ENCODE measurements around the gene GPATCH2L.

The GPATCH2L gene

DNA sequence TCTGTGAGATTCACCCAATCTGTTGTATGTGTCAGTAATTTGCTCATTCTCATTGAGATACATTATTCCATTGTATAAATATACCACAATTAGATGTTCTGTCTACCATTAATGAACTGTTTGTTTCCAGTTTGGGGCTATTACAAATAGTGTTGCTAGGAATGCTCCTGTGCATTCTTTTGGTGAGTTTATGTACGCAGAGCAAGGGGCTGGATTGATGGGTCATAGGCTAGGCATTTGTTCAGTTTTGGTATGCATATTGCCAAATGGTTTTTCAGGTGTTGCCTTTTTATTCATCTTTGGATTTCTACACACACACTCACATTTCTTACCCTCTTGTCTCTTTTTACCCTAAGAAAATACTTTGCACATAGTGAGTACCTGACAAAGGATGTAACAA, 93.4 kb downstream of the GPATCH2L start:
- no peaks in the 10 kb centered on the region for H3K4me1 ChIP-seq (ENCODE audit: insufficient read depth, insufficient read length)
- H3K9ac ChIP-seq (ENCODE audit: insufficient read length, low read depth), result no peak overlapping the region
- H3K4me3 ChIP-seq (ENCODE audit: insufficient read length, low read depth), result no peak overlapping the region
- H3K9me3 ChIP-seq (ENCODE audit: insufficient read depth, low read length), result no peaks in the 10 kb centered on the region
- H3K27me3 ChIP-seq (ENCODE audit: insufficient read depth, insufficient read length), result no peaks in the 10 kb centered on the region
- no peaks in the 10 kb centered on the region for H3K36me3 ChIP-seq (ENCODE audit: insufficient read depth, insufficient read length, low read length)
- no peak for DNase-seq (ENCODE audit: low read depth, low spot score)
- TF ChIP-seq SUZ12 (IDR thresholded peaks at IDR 0.05; ENCODE audit: extremely low read depth, insufficient read depth, insufficient read length), result no peak
- no peak for TF ChIP-seq ZNF274 (IDR thresholded peaks at IDR 0.05; ENCODE audit: low read depth, low read length)
- no peak for TF ChIP-seq YY1 (IDR thresholded peaks at IDR 0.05; ENCODE audit: insufficient read depth, insufficient read length)

DNA sequence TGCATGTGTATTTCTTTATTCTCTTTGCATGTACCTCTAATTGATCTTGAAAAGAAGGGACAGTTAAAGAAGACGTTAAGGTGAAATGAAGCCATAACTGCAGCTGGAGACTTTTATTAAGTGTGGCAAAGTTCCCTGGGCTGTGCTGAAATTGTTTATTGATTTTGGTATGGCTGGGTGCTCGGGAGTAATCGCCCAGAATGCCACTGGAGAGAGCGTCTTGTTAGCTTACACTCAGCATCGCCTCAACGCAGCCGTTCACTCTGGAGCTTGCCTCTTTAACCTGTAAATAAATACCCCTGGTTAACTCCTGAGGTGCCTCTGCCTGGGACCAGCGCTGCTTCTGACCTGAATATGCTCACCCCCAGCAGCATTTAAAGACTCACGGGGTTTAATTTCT, 98.6 kb downstream of the GPATCH2L start:
- TF ChIP-seq SUZ12 (IDR thresholded peaks at IDR 0.05; ENCODE audit: extremely low read depth, insufficient read depth, insufficient read length) (no peak), YY1 (IDR thresholded peaks at IDR 0.05; ENCODE audit: insufficient read depth, insufficient read length) (no peak)
- no peak for DNase-seq (ENCODE audit: low read depth, low spot score)

DNA sequence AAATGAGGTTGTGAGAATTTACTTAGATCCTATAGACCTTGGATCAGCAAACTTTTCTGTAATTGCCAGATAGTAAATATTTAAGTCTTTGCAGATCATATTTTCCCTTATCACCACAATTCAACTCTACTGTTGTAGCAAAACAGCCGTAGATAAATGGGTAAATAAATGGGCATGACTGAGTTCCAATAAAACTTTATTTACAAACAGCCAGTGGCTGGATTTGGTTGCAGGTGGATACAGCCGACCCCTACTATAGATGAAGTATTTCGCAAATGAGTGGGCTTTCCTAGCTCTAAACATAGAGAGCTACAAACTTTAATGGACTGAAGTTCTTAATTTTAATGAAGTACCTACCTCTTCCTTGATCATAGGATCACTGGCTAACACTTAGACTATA, 100.7 kb downstream of the GPATCH2L start:
- Histone ChIP-seq H3K9me3 (ENCODE audit: insufficient read depth, low read length) (no peaks in the 10 kb centered on the region), H3K4me3 (ENCODE audit: insufficient read length, low read depth) (no peak overlapping the region)

More for the DNA sequence above, 98.6 kb downstream of the GPATCH2L start:
- Histone ChIP-seq H3K27me3 (ENCODE audit: insufficient read depth, insufficient read length) (no peaks in the 10 kb centered on the region), H3K9me3 (ENCODE audit: insufficient read depth, low read length) (no peaks in the 10 kb centered on the region), H3K4me1 (ENCODE audit: insufficient read depth, insufficient read length) (no peaks in the 10 kb centered on the region), H3K9ac (ENCODE audit: insufficient read length, low read depth) (no peak overlapping the region), H3K4me3 (ENCODE audit: insufficient read length, low read depth) (no peak overlapping the region), H3K36me3 (ENCODE audit: insufficient read depth, insufficient read length, low read length) (no peaks in the 10 kb centered on the region)

DNA sequence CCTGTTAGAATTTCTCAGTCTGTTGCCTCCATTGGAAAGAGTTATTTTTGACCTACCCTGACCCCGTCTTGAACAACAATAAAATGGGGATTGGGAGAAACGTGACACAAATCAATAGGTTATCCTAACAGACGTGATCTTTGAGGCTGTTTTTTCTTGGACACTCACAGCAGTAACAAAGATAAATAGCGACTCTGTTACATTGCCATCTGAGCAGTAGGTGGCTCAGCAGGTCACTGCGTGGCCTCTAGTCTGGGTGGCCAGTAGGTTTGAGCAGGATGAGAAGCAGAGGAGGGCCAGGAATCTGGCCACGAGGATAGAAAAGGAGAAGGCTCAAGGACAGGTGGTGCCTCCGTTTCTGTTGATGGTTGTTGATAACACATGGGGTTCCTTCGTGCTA, 101.4 kb downstream of the GPATCH2L start:
- H3K27me3 ChIP-seq (ENCODE audit: insufficient read depth, insufficient read length), result no peaks in the 10 kb centered on the region
- H3K4me1 ChIP-seq (ENCODE audit: insufficient read depth, insufficient read length), result no peaks in the 10 kb centered on the region
- no peak overlapping the region for H3K9ac ChIP-seq (ENCODE audit: insufficient read length, low read depth)
- no peaks in the 10 kb centered on the region for H3K9me3 ChIP-seq (ENCODE audit: insufficient read depth, low read length)
- TF ChIP-seq SUZ12 (IDR thresholded peaks at IDR 0.05; ENCODE audit: extremely low read depth, insufficient read depth, insufficient read length) (no peak), YY1 (IDR thresholded peaks at IDR 0.05; ENCODE audit: insufficient read depth, insufficient read length) (no peak), ZNF274 (IDR thresholded peaks at IDR 0.05; ENCODE audit: low read depth, low read length) (no peak)
- no peak for DNase-seq (ENCODE audit: low read depth, low spot score)
- no peak overlapping the region for H3K4me3 ChIP-seq (ENCODE audit: insufficient read length, low read depth)
- H3K36me3 ChIP-seq (ENCODE audit: insufficient read depth, insufficient read length, low read length), result no peaks in the 10 kb centered on the region

More for the DNA sequence above, 100.7 kb downstream of the GPATCH2L start:
- DNase-seq (ENCODE audit: low read depth, low spot score), result no peak
- TF ChIP-seq ZNF274 (IDR thresholded peaks at IDR 0.05; ENCODE audit: low read depth, low read length), result no peak
- no peak for TF ChIP-seq YY1 (IDR thresholded peaks at IDR 0.05; ENCODE audit: insufficient read depth, insufficient read length)
- no peak for TF ChIP-seq SUZ12 (IDR thresholded peaks at IDR 0.05; ENCODE audit: extremely low read depth, insufficient read depth, insufficient read length)
- Histone ChIP-seq H3K9ac (ENCODE audit: insufficient read length, low read depth) (no peak overlapping the region), H3K27me3 (ENCODE audit: insufficient read depth, insufficient read length) (no peaks in the 10 kb centered on the region), H3K36me3 (ENCODE audit: insufficient read depth, insufficient read length, low read length) (no peaks in the 10 kb centered on the region), H3K4me1 (ENCODE audit: insufficient read depth, insufficient read length) (no peaks in the 10 kb centered on the region)

DNA sequence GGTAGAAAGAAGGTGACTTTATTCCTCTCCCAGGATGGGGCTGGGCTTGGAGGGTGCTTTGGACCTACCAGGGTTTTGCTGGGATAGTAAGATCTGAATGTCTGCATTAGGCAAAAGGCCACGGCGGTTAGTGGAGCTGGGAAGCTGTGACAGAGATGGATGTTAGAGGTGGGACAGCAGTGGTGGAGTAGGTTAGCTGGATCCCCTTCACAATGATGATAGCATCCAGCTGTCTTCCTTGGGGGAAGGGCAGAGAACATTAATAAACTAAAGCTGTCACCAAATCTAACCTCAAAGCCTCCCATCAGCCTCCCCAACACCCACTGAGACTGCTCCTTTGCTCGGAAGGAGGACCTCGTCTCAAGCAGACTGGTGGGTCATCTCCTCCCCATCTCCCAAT, 104.8 kb downstream of the GPATCH2L start:
- no peak overlapping the region for H3K4me3 ChIP-seq (ENCODE audit: insufficient read length, low read depth)
- H3K36me3 ChIP-seq (ENCODE audit: insufficient read depth, insufficient read length, low read length), result no peaks in the 10 kb centered on the region
- H3K27me3 ChIP-seq (ENCODE audit: insufficient read depth, insufficient read length), result no peaks in the 10 kb centered on the region
- TF ChIP-seq SUZ12 (IDR thresholded peaks at IDR 0.05; ENCODE audit: extremely low read depth, insufficient read depth, insufficient read length), result no peak
- no peak for TF ChIP-seq ZNF274 (IDR thresholded peaks at IDR 0.05; ENCODE audit: low read depth, low read length)
- TF ChIP-seq YY1 (IDR thresholded peaks at IDR 0.05; ENCODE audit: insufficient read depth, insufficient read length), result no peak
- H3K9me3 ChIP-seq (ENCODE audit: insufficient read depth, low read length), result no peaks in the 10 kb centered on the region
- DNase-seq (ENCODE audit: low read depth, low spot score), result no peak
- no peaks in the 10 kb centered on the region for H3K4me1 ChIP-seq (ENCODE audit: insufficient read depth, insufficient read length)
- H3K9ac ChIP-seq (ENCODE audit: insufficient read length, low read depth), result no peak overlapping the region

DNA sequence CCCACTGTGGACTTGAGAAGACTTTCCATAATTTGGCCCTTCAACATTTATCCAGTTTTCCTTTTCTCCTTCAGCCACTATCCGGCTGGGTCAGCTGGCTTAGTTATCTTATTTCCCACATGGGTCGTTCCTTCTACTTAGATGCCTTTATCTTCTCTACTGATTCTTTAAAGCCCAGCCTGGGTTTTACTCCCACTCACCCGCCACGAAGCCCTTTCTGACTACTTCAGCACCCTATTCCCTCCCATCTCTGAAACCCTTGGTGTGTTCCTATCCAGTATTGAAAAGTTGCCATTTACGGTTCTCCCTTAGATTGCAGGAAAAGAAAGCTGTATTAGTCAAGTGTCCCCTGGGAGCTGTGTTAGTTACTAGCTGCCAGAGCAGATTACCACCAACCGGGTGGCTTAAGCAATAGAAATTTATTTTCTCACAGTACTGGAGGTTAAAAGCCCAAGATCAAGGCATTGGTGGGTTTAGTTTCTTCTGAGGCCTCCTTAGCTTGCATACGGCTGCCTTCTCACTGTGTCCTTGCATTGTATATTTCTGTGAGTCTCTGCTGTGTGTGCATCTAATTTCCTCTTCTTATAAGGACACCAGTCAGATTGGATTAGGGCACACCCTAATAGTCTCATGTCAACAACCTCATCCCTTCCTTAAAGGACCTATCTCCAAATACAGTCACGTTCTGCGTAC, 105.5 kb downstream of the GPATCH2L start:
- Histone ChIP-seq H3K27me3 (ENCODE audit: insufficient read depth, insufficient read length) (no peaks in the 10 kb centered on the region), H3K4me3 (ENCODE audit: insufficient read length, low read depth) (no peak overlapping the region), H3K9ac (ENCODE audit: insufficient read length, low read depth) (no peak overlapping the region), H3K36me3 (ENCODE audit: insufficient read depth, insufficient read length, low read length) (no peaks in the 10 kb centered on the region), H3K9me3 (ENCODE audit: insufficient read depth, low read length) (no peaks in the 10 kb centered on the region), H3K4me1 (ENCODE audit: insufficient read depth, insufficient read length) (no peaks in the 10 kb centered on the region)
- TF ChIP-seq YY1 (IDR thresholded peaks at IDR 0.05; ENCODE audit: insufficient read depth, insufficient read length), result no peak
- TF ChIP-seq SUZ12 (IDR thresholded peaks at IDR 0.05; ENCODE audit: extremely low read depth, insufficient read depth, insufficient read length), result no peak
- TF ChIP-seq ZNF274 (IDR thresholded peaks at IDR 0.05; ENCODE audit: low read depth, low read length), result no peak
- no peak for DNase-seq (ENCODE audit: low read depth, low spot score)

DNA sequence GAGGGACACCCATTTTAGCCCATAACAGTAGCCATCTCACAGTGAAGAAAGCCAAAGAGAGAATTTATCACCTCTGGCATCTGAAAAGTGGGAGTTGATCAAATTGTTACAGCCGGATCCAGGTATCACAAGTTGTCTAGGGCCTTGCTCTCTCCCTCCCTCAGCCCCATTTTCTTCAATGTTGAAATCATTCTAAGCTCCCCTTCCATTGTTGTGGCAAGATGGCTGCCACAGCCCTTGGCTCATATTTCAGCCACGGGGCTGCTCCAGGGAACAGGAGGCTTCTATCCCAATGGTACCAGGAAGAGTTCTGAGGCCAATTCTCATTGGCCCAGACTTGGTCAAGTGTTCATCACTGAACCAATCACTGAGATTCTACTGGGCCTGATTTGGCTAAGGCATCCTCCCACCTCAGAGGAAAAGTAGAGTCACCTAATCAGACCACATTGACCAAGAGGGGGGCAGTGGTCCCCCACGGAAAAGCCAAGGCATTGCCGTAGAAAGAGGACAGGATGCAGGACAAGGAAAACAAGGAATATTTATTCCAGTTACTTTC, 106.2 kb downstream of the GPATCH2L start:
- no peak for DNase-seq (ENCODE audit: low read depth, low spot score)
- Histone ChIP-seq H3K9ac (ENCODE audit: insufficient read length, low read depth) (no peak overlapping the region), H3K4me3 (ENCODE audit: insufficient read length, low read depth) (no peak overlapping the region), H3K9me3 (ENCODE audit: insufficient read depth, low read length) (no peaks in the 10 kb centered on the region), H3K4me1 (ENCODE audit: insufficient read depth, insufficient read length) (no peaks in the 10 kb centered on the region), H3K36me3 (ENCODE audit: insufficient read depth, insufficient read length, low read length) (no peaks in the 10 kb centered on the region), H3K27me3 (ENCODE audit: insufficient read depth, insufficient read length) (no peaks in the 10 kb centered on the region)
- TF ChIP-seq SUZ12 (IDR thresholded peaks at IDR 0.05; ENCODE audit: extremely low read depth, insufficient read depth, insufficient read length) (no peak), YY1 (IDR thresholded peaks at IDR 0.05; ENCODE audit: insufficient read depth, insufficient read length) (no peak), ZNF274 (IDR thresholded peaks at IDR 0.05; ENCODE audit: low read depth, low read length) (no peak)
